Lower lobe of right lung (tissue), 2 donors: ENCODE data around the gene KRABD2.

Experiments used
- ATAC-seq, 2 donors: fragments of 200-7000 bp; cut with Tn5 transposase; one replicate each; pipeline ENCODE4 v1.9.1; 2020 to 2022; ENCODE audit warnings: mild to moderate bottlenecking in 2 of 2, moderate library complexity in 2 of 2
- DNase-seq: peaks from one replicate; pipeline ENCODE4 v3.0.0-alpha.2; 2020
- H3K27ac ChIP-seq: fragments of 200-600 bp; one replicate; pipeline ENCODE4 v1.8.0; 2022
- H3K27me3 ChIP-seq: fragments of 200-600 bp; one replicate; pipeline ENCODE4 v1.8.0; 2022; ENCODE audit warnings: low read depth
- H3K36me3 ChIP-seq: fragments of 200-600 bp; one replicate; pipeline ENCODE4 v1.8.0; 2022; ENCODE audit warnings: mild to moderate bottlenecking
- H3K4me1 ChIP-seq: fragments of 200-600 bp; one replicate; pipeline ENCODE4 v1.8.0; 2022
- H3K4me3 ChIP-seq: fragments of 200-600 bp; one replicate; pipeline ENCODE4 v1.8.0; 2022; ENCODE audit warnings: mild to moderate bottlenecking
- H3K9me3 ChIP-seq: fragments of 200-600 bp; one replicate; pipeline ENCODE4 v1.8.0; 2022
- intact Hi-C: fragments of 100-400 bp; cut with DNase I; formaldehyde crosslinking; loops from one replicate; pipeline ENCODE4 v1.11.0; 2022
- TF ChIP-seq, protein P1 (sequence below): fragments of 200-600 bp; IDR thresholded peaks from one replicate; pipeline ENCODE4 v1.8.0; 2022; ENCODE audit warnings: antibody characterized with exemption, mild to moderate bottlenecking
- donor health status: DM: no; HTN: yes; CAD: no; lungs with severe emphysema.

Gene KRABD2

DNA sequence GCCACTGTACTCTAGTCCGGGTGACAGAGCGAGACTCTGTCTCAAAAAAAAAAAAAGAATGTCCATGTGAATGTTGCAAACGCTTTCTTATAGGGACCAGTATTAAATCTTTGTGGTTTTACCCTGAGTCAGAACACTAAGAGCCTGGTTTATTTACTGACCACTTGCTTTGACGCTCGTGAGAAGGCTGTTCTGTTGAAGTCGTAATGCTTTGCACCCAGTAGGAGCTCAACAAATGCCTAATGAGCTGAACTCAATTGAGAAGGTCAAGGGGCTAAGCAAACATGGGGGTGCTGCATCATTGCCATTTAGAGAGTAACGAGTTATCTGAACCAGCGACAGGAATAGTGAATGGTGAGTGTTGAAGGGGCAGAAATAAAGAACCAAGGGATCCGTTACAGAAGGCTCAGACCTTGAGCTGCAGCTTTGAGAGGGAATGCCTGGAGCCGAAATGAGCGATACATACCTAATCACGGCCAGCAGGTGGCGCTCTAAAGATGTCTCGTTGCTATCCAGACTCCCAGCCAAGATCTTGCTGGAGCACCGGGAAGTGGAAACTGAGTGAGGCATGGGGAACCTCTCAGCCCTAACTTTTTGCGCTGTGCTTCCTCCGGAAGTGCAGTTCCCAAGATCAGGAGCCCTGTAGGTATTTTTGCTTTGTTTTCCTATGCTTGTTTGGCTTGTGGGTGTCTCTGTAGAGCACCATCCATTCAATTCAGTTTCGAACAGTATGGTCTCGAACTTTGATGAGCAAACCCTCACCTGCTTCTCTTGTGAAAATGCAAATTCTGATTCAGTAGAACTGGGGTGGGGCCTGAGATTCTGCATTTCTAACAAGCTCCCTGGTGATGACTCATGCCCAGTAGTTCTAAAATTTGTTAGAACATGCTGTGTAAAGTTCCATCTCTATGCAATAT is 33.7 kb upstream of the KRABD2 start:
- peak; percentile 89 to 92 for ATAC-seq
- no peak overlapping the region for H3K4me3 ChIP-seq

DNA sequence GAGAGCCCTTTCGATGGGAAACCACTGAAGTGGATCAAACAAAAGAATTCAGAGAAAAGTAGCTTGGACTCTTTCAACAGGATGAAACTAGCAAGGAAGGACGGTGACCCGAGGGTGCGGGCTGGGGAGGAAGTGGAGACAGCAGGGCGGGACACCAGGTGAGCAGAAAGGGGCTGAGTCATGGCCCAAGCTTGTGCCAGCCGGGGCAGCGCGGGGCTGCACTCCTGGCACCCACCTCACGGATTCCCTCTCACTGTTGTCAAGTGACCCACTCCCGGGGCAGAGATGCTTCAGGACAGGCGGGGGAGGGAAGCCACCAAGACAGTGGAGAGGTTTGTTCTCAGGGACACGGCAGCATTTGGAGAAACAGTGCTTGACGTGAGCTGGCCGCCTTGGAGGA is 31.9 kb upstream of the KRABD2 start:
- Histone ChIP-seq H3K27ac (no peak overlapping the region), H3K27me3 (no peaks in the 10 kb centered on the region), H3K4me3 (no peak overlapping the region), H3K36me3 (no peaks in the 10 kb centered on the region), H3K4me1 (peaks cover 22% of the 10 kb centered on the region), H3K9me3 (no peaks in the 10 kb centered on the region)
- DNase-seq: no peak
- intact Hi-C loops: no loop called here
- ATAC-seq: peak; percentile 58 to 61
- TF ChIP-seq, protein P1, sequence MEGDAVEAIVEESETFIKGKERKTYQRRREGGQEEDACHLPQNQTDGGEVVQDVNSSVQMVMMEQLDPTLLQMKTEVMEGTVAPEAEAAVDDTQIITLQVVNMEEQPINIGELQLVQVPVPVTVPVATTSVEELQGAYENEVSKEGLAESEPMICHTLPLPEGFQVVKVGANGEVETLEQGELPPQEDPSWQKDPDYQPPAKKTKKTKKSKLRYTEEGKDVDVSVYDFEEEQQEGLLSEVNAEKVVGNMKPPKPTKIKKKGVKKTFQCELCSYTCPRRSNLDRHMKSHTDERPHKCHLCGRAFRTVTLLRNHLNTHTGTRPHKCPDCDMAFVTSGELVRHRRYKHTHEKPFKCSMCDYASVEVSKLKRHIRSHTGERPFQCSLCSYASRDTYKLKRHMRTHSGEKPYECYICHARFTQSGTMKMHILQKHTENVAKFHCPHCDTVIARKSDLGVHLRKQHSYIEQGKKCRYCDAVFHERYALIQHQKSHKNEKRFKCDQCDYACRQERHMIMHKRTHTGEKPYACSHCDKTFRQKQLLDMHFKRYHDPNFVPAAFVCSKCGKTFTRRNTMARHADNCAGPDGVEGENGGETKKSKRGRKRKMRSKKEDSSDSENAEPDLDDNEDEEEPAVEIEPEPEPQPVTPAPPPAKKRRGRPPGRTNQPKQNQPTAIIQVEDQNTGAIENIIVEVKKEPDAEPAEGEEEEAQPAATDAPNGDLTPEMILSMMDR: no peak

More for the DNA sequence above, 33.7 kb upstream of the KRABD2 start:
- Histone ChIP-seq H3K36me3 (no peaks in the 10 kb centered on the region), H3K27ac (no peak overlapping the region), H3K9me3 (no peaks in the 10 kb centered on the region), H3K27me3 (no peaks in the 10 kb centered on the region), H3K4me1 (peaks cover 24% of the 10 kb centered on the region)
- peak; percentile 90 for DNase-seq
- intact Hi-C loops: no loop called here
- TF ChIP-seq, protein P1: peak; percentile 89

DNA sequence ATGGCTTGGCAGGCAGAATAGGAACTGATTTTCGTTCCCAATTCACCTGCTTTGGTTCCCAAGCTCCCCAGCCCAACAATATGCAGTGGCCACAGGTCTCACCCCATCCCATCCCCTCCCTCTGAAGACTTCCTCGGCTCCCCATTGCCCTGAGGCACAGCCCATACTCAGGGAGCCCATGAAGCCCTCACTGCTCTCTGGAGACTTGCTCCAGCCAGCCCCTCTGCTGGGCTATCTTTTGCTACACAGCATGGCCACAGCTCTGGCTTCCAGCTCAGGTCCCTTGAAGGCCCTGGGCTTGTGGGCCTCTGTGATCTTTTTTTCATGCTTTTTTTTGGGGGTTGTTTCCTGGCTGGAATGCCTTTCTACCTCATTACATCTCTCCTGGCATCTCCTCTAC is 29.7 kb upstream of the KRABD2 start:
- no peaks in the 10 kb centered on the region for H3K27me3 ChIP-seq
- intact Hi-C loops: no loop called here
- TF ChIP-seq, protein P1: no peak
- H3K36me3 ChIP-seq: no peaks in the 10 kb centered on the region
- no peak for DNase-seq
- no peaks in the 10 kb centered on the region for H3K9me3 ChIP-seq
- H3K4me3 ChIP-seq: no peak overlapping the region
- H3K4me1 ChIP-seq: peaks cover 11% of the 10 kb centered on the region
- no peak for ATAC-seq
- H3K27ac ChIP-seq: no peak overlapping the region

DNA sequence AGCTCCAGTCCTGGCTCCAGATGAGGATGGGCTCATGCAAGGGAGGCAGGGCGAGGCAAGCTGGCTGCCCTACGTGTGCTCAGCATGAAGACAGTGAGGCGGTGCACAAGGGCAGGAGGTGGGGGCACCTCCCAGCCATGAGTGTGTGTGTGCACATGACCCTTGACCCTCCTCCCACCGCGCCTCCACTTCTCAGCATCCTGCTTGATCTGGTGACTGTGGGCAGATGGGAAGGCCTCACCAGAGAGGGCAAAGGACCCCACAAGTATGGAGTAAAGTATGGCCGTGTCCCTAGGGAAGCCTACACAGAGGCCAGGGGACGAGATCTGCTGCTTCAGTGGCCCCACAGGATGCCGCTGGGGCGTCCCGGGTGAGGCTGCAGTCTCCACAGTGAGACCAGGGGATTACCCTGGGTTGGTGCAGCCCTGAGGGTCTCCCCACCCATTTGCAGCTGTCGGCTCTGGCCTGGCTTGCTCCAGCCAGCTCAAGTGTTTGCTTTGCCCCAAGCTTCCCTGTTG is 29.1 kb upstream of the KRABD2 start:
- TF ChIP-seq, protein P1: no peak
- no peak overlapping the region for H3K27ac ChIP-seq
- no peaks in the 10 kb centered on the region for H3K27me3 ChIP-seq
- H3K4me1 ChIP-seq: peaks cover 7% of the 10 kb centered on the region
- DNase-seq: no peak
- no peaks in the 10 kb centered on the region for H3K36me3 ChIP-seq
- intact Hi-C loops: no loop called here
- no peaks in the 10 kb centered on the region for H3K9me3 ChIP-seq
- no peak overlapping the region for H3K4me3 ChIP-seq
- no peak for ATAC-seq

DNA sequence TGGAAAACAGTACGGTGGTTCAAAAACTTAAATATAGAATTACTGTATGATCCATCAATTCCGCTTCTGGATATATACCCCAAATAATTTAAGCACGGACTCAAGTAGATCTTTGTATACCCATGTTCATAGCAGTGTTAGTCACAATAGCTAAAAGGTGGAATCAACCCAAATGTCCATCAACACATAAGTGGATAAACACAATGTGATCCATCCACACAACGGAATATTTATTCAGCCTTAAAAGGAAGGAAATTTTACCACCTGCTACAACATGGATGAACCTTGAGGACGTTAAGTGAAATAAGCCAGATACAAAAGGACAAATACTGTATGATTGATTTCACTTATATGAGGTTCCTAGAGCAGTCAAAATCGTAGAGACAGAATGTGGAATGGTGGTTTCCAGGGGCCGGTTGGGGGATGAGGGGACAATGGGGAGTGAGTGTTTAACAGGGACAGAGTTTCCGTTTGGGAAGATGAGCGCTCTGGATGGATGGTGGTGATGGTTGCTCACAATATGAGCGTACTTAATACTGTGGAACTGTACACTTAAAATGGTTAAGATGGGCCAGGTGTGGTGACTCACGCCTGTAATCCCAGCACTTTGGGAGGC is 26.5 kb upstream of the KRABD2 start:
- H3K9me3 ChIP-seq: no peaks in the 10 kb centered on the region
- H3K27me3 ChIP-seq: peaks cover 9% of the 10 kb centered on the region
- DNase-seq (no peak), ATAC-seq (no peak)
- H3K4me1 ChIP-seq: no peaks in the 10 kb centered on the region
- H3K36me3 ChIP-seq: no peaks in the 10 kb centered on the region
- H3K4me3 ChIP-seq: no peak overlapping the region
- intact Hi-C loops: no loop called here
- TF ChIP-seq, protein P1: no peak
- H3K27ac ChIP-seq: no peak overlapping the region
